GM13977 (cell line): ENCODE measurements around the gene LENEP.
A peak's percentile ranks its signal among the peaks of the same experiment; 100 is the strongest.

Experiments used
- DNase-seq: peaks from one replicate; pipeline ENCODE4 v3.0.0; 2012; ENCODE audit warnings: low spot score
- CTCF ChIP-seq: IDR thresholded peaks from 2 replicates; pipeline ENCODE4 v1.5.1; 2012; ENCODE audit warnings: mild to moderate bottlenecking, control low read depth; ENCODE audit not compliant: insufficient read depth; ENCODE audit errors: extremely low read depth, missing control alignments
- in situ Hi-C: fragments of 300-500 bp; cut with MboI; formaldehyde crosslinking; loops from one replicate; pipeline ENCODE4 v1.12.0; 2022; ENCODE audit warnings: low sequenced_read_pairs, low pct_unique_long_range_greater_than_20kb, mixed read lengths, inconsistent platforms; ENCODE audit not compliant: unreplicated experiment

The LENEP gene

GRCh38 chr1:154960446-154961136, 32.8 kb upstream of the LENEP start:
- TF ChIP-seq CTCF, result no peak
- in situ Hi-C loops, result no loop called here
- no peak for DNase-seq

- peak; percentile 75 for TF ChIP-seq CTCF
- in situ Hi-C loops, result no loop called here
- DNase-seq, result peak; percentile 93
Measured at GRCh38 chr1:154961207-154962155, 31.9 kb upstream of the LENEP start, which contains the start of gene PYGO2. Gene PYGO2, minus strand, starts transcription at chr1:154961782. Its CDS starts 206 bp downstream, at chr1:154961576.

- peak; percentile 50 for DNase-seq
- in situ Hi-C loops, result no loop called here
- no peak for TF ChIP-seq CTCF
Measured at GRCh38 chr1:154962156-154962749, 31.1 kb upstream of the LENEP start.

GRCh38 chr1:154962795-154963330, 30.5 kb upstream of the LENEP start:
- DNase-seq, result no peak

GRCh38 chr1:154963643-154964042, 29.7 kb upstream of the LENEP start:
- no peak for TF ChIP-seq CTCF
- no peak for DNase-seq
- in situ Hi-C loops, result no loop called here

More at GRCh38 chr1:154962795-154963330, 30.5 kb upstream of the LENEP start:
- TF ChIP-seq CTCF, result no peak
- in situ Hi-C loops, result no loop called here

- no peak for TF ChIP-seq CTCF
- in situ Hi-C loops, result no loop called here
- DNase-seq, result no peak
Measured at GRCh38 chr1:154964359-154964758, 29.0 kb upstream of the LENEP start.
